HG02610 (cell line): ENCODE results near the gene ARHGEF12.

Experiments used
- ATAC-seq: cut with Tn5 transposase; IDR thresholded peaks from one replicate; pipeline ENCODE4 v1.9.1; 2021; ENCODE audit warnings: mild to moderate bottlenecking, moderate library complexity; ENCODE audit not compliant: unreplicated experiment

ARHGEF12 gene

DNA sequence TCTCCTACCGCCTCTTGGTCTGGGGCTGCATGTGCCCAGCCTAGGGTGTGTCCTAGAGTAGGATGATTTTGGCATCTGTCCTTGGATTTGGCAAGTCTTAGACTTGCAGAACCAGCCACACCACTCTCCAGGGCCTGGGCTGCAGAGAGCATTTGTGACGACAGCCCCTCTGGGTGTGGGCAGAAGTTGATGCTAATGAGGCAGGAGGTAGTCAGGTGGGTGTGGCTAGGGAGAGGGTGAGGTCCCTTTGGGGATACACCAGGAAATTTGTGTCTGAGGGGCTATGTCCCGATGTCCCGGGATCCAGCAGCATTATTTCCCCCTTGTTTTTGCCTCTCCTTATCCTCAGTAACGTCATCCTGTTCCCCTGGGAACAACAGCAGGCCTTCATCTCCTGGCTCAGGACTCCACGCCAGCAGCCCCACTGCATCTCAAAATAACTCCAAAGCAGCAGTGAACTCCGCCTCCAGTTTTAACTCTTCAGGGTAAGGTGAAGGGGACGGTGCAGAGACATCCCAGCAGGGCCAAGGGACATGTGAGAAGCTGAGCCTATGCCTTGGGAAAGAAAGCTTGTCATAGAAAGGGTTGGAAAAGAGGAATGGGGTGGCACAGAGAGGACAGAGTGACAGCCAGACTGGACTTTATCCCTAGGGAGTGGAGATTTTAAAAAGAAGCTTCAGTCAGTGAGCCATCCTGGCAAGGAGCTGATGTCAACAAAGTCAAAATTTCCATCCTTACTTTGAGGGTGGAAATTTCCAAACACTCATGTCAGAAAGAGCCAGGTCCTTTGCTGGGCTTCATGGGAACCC lies 19.1 kb upstream of the ARHGEF12 start:
- ATAC-seq: no peak

DNA sequence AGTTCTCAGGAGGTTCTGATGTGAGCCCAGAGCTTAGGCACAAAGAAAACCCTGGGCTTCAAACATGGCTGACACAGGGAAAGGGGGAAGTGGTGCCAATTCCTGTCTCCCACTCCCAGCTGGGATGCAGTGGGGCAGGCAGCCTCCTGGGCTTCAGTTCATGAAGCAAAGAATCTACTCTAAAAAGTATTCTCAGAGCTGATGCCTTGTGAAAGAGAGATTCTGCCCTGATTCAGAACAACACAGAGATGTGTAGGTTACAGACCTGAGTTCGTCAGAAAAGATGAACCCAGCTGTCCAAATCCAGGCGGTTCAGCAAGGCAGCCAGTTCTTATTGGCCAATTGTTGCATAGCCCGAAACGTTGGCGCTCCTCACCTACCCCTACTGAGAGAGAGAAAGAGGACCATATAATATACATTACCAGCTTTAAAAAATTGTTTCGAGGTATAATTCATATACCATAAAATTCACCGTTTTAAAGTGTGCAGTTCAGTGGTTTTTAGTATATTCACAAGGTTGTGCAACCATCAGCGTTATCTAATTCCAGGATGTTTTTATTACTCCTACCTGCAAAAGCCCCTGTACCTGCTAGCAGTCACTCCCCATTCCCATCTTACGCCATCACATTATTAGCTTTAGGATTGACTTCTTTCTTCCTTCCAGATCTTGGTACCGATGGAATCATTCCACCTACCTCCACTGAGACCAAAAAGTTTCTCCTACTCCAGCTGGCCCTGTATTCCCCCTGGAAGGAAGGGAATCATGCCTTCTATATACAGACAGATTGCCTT lies 18.3 kb upstream of the ARHGEF12 start:
- ATAC-seq: no peak

DNA sequence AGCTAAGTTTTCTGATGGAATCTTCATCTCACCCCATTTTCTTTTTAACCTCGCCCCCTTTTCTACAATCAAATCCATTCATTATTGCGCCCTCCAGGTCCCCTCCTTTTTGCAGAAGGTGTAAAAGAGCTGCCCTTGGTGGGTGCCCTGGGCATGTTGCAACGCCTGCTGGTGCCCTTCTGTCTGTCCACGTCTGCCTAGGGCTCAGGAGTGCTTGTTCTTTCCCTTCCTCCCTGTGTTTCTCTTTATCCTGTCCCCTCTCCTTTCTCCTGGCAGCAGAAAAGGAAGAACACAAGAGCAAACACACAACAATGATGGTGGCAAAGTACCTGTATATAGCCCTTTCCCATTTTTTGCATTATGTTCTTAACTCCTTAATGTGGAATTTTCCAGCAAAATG lies 17.3 kb upstream of the ARHGEF12 start:
- no peak for ATAC-seq

DNA sequence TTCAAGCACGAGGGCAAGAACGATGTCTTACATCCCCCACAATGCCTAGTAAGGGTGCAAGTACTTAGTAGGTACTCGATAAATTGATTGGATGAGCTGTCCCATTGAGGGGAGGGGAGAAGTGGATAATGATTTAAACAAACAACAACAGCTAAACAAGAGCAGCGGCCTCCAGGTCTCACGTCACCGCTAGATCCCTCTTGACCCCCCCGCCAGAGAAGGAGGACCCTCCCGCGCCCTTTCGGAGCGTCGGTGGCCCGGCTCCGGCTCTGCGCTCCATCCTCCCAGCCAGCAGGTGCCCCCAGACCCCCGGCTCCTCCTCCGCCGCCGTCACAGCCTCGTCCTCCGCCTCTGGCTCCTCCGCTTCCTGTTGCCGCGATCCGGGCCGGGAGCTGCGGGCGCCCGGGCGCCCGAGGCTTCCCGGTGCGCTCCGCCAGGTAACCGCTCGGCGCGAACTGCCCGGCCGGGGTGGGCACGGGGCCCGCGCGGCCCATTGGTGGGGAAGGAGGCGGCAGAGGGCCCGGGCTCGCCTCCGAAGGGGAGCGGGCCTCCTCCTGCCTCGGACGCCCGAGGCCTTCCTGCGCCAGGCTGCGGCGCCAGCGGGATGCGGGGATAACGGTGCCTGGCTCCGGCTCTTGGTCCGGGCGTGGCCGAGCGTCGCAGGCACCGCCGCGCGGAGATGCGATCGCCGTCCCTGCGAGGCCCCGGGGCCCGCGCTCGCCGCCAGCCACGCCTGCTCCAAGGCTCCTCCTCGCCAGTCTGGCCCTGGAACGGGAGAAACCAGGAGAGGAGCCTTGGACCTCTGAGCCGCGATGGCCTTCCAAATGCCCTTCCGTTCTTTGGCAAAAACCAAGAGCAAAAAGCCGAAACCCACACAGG lies 11.0 kb upstream of the ARHGEF12 start, which contains the start of gene TLCD5:
TSS of gene TLCD5 (plus strand) at position 368 of the 879 bp plus-strand sequence. CDS start 2,143 bp downstream, outside the sequence.
- peak; percentile 71 for ATAC-seq

DNA sequence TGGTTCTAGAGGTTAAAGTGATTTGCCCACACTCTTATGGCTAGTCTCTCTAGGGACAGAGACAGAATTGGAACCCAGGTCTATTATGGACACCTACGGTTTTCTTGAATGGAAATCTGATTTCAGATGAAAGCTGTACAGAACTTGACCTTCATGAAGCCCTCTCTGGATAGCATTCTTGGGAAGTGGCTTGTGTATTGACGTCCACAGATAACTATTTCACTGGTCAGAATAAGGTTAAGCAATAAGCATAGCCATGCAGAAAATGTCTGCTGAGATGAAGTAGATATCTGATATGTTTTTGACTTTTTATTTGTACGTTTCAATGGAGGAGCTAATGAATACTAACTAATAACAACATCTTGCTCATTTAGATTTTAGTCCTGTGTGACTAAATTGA lies 10.0 kb upstream of the ARHGEF12 start:
- ATAC-seq: no peak

DNA sequence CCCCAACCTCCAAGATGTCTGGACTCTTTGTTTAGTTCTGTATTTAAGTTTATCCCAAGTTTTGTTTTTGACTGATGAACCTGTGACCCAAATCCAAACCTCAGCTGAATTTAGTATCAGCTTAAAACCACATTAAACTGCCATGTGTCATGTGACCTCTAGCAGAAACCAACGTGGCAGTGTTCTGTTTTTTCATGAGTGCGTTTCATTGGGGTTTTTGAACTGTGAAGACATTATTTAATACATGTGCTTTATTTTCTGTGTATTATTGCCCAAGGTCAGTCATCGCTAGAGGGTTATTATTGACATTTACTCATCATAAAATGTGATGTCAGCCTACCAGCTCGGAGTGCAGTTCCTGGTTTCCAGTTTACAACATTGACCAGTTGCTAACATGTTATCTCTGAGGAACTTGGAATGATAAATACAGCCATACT lies 9.3 kb upstream of the ARHGEF12 start:
- ATAC-seq: no peak

DNA sequence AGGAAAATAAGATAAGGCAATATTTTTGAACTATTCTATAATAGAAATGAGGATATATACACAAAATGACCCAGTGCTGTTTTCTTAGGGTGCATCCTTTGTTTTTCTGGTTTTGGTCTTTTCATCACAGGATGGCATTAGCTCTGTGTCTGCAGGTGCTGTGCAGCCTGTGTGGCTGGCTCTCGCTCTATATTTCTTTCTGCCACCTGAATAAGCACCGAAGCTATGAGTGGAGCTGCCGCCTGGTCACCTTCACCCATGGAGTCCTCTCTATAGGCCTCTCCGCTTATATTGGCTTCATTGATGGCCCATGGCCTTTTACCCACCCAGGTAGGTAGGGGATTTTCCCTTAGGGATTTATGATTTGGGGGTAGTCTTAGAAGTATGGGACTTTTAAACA lies 8.9 kb upstream of the ARHGEF12 start:
- ATAC-seq: no peak

DNA sequence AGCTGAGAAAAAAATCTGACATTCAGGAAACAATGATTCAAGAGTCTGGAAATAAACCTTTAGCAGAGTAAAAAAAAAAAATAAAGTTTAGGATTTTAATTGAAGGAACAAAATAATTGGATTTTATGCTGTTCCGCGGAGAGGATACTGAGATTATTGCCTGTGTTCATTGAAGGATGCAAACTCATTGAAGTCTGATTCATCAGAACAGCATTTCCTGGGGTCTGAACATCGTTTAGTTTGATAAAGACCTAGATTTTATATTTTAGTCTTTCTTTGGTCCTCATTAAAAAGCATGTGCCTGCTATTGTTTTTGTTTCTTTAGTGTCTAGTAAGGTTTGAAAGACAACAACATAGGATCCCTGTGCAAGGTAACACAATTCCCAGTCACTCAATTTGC lies 6.7 kb upstream of the ARHGEF12 start:
- no peak for ATAC-seq

DNA sequence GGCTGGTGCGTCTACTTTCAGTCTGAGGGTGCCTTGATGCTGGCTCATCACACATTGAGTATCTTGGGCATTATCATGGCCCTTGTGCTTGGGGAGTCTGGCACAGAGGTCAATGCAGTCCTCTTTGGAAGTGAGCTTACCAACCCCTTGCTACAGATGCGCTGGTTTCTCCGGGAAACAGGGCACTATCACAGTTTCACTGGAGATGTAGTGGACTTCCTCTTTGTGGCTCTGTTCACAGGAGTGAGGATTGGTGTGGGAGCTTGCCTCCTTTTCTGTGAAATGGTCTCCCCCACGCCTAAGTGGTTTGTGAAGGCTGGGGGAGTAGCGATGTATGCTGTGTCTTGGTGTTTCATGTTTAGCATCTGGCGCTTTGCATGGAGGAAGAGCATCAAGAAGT lies 6.2 kb upstream of the ARHGEF12 start:
- no peak for ATAC-seq

DNA sequence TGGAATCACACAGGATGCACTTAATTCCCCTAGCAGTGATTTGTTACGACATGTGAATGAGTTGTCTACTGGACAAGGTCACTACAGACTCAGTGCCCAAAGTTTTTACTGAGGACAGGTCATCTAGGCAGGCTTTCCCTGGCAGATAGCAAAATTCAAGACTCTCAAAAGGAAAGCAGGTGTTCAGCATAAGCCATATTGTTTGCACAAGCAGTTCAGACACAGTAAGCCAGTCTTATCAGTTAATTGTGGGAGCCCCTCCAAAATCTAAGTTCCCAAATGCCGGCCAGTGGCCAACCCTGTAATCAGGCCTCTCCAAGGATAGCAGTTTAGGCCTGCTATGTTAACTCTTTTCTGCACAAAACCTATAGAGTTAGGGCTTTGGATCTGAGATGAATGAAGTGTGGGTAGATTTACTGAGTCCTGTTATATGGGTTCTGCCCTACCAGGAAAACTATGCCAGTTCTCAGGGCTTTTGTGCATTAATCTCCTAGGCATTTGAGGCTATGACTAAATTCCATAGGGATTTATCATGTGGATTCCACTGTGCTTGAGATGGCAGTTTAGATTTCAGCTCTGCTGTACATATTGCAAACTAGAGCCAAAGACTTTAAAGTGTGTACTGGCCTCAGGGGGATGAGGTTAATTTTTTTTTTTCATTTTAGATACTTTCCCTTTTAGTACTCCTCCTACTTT lies 4.8 kb upstream of the ARHGEF12 start:
- no peak for ATAC-seq

DNA sequence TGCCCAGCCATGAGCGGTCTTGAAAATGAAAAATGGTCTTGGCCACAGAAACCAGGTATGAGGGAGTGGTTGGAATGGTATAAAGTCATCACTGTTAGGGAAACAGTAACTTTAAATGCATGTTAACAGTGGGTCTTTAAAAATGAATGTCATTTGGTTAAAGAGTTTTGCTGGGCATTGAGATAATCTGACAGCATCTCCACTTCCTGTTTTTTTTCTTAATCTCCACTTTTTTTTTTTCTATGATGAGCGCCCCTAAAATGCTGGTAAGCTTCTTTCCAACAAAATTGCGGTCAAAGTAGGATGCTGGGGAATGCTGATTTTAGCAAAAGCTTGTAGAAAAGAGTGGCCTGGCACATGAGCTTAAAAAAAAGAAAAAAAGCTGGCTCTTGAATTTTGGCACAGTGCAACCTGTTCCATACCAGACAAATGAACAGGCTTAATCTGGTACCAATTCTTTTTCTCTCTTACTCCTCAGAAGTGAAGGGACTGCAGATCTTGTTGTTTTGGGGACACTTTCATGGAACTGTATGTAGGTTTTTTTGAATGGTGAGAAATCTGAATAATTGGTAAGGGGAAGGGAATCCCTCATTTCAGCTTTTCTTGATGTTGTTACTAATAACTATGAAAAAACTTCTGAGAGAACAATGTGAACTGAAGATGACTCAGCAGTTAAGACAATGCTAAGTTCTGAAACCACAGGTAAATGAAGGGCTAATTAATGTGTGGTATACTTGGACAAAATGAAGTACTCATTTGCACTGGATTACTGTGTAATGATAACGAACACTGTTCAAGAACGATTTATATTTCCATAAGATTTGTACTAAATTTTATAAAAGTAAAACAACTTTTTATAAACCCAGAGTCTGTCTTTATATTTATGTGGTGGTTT lies 3.1 kb upstream of the ARHGEF12 start:
- no peak for ATAC-seq

DNA sequence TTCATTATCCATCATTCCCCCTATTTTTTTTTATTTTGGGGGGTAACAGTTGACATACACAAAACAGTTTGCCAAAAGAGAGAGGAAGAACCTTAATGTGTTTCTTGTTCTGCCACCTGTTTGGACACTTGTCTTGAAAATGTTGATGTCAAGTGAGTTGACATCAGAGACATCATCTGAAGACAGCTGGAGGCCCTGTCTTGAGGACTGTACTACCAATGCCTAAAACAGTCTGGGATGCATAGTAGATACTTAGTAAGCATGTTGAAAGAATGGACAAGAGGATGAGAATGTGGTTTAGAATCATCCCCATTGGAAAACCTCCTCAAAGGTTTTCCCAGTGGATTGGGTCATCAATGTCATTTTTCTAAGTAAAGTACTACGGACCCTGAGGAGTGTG lies 2.4 kb upstream of the ARHGEF12 start:
- no peak for ATAC-seq

DNA sequence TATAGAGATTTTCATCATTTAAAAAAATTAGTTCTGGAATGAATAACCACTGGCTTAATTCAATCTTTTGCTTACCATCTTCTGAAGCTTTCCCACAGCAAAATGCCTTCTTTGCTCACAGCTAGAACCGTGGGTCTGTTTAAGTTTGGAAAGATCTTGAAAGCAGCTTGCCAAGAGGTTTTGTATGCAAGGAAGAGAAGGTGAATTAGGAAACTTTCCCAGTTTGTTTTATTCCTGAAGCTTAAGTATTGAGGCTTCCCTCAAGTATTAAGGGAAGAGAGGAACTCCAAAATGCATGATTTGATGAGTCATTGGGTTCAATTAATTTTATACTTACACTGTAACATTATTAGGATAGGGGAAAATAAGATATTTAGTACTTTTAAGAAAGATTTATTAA lies 1.9 kb upstream of the ARHGEF12 start:
- no peak for ATAC-seq

DNA sequence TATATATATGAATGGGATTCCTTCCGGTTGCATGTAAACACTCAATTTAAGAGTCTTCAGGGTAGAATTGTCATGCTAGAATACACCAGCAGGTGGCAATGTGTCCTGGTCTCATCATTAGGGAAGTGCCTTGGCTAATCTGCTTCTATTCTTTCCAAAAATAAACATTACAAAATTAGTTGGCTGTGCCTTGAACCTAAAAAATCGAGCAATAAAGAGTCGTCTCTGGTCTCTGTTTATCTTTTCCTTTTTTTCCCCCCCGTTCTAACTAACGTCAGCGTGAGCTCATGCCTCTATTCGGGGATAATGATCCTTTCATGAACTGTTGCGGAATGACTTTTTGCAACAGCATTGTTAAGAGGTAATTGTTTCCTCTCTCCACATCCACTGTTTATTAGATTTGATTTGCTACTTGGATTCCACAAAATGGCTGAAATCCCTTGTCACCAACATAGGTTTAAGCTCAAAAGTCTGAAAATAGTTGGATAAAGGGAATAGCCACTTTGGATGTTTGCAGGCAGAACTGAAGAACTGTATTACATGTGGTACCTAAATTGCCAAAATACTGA lies 1.2 kb upstream of the ARHGEF12 start:
- ATAC-seq: no peak

DNA sequence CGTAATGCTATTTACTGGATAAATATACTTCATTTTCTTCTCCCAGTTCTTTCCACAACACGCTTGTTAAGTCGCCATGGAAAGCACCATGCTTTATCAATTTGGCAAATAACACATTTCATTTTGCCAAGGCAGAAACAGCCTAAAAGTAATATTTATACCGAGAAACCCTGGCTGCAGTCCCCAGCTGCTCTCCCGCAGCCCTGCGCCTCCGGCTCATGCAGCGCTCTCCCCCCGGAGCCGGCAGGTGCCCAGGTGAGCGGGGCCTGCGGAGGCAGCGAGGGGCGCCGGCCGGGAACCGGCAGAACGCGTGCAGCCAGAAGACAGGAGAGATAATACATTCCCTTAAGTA lies 681 bp upstream of the ARHGEF12 start:
- peak; percentile 25 for ATAC-seq

DNA sequence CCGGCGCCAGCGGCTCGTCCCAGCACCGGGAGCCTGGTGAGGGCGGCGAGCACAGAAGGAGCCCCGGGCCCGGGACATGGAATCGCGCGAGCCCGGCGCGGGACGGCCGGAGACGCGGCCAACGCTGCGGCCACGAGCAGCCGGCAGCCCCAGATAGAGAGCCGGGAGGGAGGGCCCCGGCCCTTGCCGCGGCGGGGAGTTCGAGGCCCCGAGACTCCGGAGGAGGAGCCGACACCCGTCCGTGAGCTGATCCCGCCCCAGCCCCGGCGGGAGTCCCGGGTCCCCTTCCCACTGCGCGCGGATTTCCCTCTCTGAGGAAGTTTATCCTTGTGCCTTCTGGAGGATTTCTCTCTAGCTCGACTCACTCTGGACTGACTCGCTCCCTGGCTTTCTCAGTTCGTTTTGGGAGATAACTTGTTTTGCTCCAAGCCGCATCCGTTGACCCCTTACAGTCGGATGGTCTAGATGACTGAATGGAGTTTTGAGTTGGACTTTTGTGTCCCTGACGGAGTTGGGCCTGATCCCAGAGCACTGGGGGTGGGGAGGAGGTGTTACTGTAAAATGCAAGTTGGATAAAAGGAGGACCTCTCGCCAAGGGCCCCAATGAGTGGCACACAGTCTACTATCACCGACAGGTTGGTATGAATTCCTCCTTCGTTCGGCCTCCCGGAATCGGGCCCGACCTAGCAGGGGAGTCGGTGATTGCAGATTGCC lies 585 bp downstream of the ARHGEF12 start:
- ATAC-seq: peak; percentile 37

DNA sequence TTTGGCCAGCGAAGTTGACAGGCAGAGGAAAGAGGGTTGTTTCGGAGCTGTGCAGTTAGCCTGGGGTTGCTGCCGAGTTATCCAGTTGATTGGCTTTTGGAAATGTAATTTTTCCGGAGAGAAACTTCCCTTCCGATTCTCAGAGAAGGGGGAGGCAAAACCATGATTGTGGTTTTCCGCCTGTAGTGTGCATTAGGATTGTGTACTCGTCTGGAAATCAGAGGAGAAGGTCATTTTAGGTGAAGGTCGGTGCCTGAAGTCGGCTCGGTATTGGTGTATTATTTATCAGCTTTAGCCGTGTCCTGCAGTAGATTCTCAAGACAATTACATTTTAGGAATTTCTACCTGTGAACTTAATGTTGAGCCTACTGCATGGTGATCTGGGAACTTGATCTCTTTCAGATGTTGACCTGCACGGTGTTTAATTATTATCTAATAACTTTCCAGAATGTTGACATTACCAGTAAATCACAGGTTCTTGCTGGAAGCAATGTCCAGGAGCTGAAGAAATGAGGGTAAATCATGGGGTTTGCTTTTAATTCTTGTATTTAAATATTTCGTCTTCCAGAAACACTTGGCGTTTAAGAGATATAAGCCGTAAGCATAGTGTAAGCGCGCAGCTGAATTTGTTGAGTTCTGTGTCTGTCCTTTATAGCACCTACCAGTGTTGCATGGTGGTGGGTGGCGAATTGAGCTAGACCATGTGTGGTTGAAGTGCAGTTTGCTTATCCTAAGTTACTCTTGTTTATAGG lies 1.3 kb downstream of the ARHGEF12 start:
- no peak for ATAC-seq
